ENCODE results near the gene TNK1. TPM values are rescaled to one million over a fixed set of nuclear protein-coding genes. Genes with fewer than 3 reads are reported as not detected.
"Not testable (repeated sequence)": the region's sequence is repeated elsewhere in the genome, so short reads cannot be mapped to it uniquely, and the experiment has no call there.

The TNK1 gene
- total and polyA plus RNA-seq, 2 experiments from 2014 or later: 8.4 to 8.9 TPM

DNA sequence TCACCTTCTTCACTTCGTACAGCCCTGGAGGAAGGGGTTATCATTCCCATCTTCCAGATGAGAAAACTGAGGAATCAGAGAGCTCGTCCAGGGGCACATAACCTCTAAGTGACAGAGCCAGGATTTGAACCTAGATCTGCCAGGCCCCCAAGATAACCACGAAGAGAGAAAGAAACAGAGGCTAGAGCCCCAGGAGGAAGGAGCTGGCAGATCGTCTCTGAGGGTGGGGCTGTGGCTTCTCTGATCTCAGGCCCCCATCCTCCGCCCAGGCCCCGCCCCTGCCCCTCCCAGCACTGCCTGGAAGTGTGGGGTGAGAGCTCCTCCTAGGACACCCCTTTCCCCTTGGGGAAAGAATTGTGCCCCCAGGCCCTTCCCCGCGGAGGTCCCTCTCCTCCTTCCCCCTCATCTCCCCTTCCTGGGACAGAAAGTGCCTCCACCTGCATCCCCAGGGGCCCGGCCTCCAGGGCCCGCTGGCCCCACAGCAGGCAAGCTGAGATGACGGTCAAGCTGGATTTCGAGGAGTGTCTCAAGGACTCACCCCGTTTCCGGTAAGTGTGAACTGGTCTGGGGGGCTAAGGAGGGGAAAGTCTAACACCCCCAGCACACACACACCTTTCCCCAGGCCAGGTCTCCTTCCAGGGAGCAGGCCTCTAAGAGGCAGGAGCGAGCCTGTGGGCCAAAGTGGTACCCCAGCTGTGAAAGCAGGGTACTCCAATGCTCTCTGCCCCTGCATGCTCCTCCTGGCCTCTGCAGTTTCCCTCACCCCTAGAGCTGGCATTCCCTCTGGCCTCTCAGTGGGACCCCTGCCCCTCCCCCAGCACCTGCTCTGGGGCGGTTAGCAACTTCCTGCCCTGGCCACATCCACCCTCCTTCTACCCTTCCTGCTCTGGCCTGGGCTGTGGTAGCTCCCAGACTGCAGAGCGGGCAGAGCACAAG is 44.4 kb upstream of the TNK1 start, which contains the start of gene ACAP1:
Gene ACAP1, plus strand, starts transcription at position 290 of the 936 bp plus-strand sequence. Its CDS starts 206 bp downstream, at position 496.
- H3K79me2 ChIP-seq: no peaks in the 10 kb centered on the region
- H2AFZ ChIP-seq: no peak within 1 kb of the TSS
- no peak within 1 kb of the TSS for H3K4me2 ChIP-seq
- TF ChIP-seq CTCF (IDR thresholded peaks at IDR 0.05; ENCODE audit: poor library complexity) (no peak), EZH2 (IDR thresholded peaks at IDR 0.05; ENCODE audit: borderline replicate concordance) (no peak), EZH2phosphoT487 (IDR thresholded peaks at IDR 0.05; ENCODE audit: low read depth, severe bottlenecking, unreplicated experiment) (no peak)
- no peaks in the 10 kb centered on the region for H4K20me1 ChIP-seq (ENCODE audit: insufficient read depth, poor library complexity, severe bottlenecking)
- H3K27ac ChIP-seq: no peak within 1 kb of the TSS
- H3K4me3 ChIP-seq: no peak within 1 kb of the TSS
- WGBS (ENCODE audit: low lambda C conversion rate, missing lambda C conversion rate): 65% methylated on average over 14 of the region's 17 CpGs
- H3K36me3 ChIP-seq (replicated peaks; ENCODE audit: insufficient read depth, low read depth): no peaks in the 10 kb centered on the region
- H3K4me1 ChIP-seq (ENCODE audit: insufficient read depth): no peaks in the 10 kb centered on the region
- no peaks in the 10 kb centered on the region for H3K9me3 ChIP-seq (ENCODE audit: low read depth)
- DNase-seq (ENCODE audit: low spot score): no peak
- H3K27me3 ChIP-seq: no peaks in the 10 kb centered on the region
- no peaks in the 10 kb centered on the region for H3K9me2 ChIP-seq (replicated peaks; ENCODE audit: insufficient read depth)

GRCh38 chr17:7337600-7337999 is 43.3 kb upstream of the TNK1 start:
- not testable (repeated sequence) for H3K79me2 ChIP-seq; H3K9me3 ChIP-seq (ENCODE audit: low read depth); H3K4me1 ChIP-seq (ENCODE audit: insufficient read depth); H3K4me2 ChIP-seq; DNase-seq (ENCODE audit: low spot score); H3K36me3 ChIP-seq (replicated peaks; ENCODE audit: insufficient read depth, low read depth); H3K9me2 ChIP-seq (replicated peaks; ENCODE audit: insufficient read depth); H3K27ac ChIP-seq; H3K27me3 ChIP-seq; H2AFZ ChIP-seq; H3K4me3 ChIP-seq; H4K20me1 ChIP-seq (ENCODE audit: insufficient read depth, poor library complexity, severe bottlenecking)
- 90% methylated on average over 7 of the region's 7 CpGs for WGBS (ENCODE audit: low lambda C conversion rate, missing lambda C conversion rate)

DNA sequence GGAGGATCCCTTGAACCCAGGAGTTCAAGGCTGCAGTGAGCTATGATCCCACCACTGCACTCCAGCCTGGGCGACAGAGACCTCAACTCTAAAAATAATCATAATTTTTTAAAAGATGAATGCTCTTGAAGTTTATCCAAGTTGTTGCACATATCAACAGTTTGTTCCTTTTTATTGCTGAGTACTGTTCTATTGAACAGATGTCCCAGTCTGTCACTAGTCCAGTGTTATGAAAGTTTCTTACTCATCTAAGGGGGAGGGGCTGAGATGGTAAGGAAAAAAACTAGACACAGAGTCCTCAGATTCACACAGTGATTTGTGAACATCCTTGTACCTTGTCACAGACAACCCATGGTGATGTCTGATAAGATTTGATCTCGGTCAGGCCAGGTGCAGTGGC is 40.7 kb upstream of the TNK1 start:
- Histone ChIP-seq H4K20me1 (ENCODE audit: insufficient read depth, poor library complexity, severe bottlenecking) (no peaks in the 10 kb centered on the region), H3K4me3 (no peak overlapping the region), H3K4me1 (ENCODE audit: insufficient read depth) (no peaks in the 10 kb centered on the region), H3K9me3 (ENCODE audit: low read depth) (no peaks in the 10 kb centered on the region), H3K4me2 (no peak overlapping the region), H2AFZ (no peak overlapping the region), H3K79me2 (no peaks in the 10 kb centered on the region), H3K36me3 (replicated peaks; ENCODE audit: insufficient read depth, low read depth) (no peaks in the 10 kb centered on the region), H3K9me2 (replicated peaks; ENCODE audit: insufficient read depth) (no peaks in the 10 kb centered on the region), H3K27ac (no peak overlapping the region), H3K27me3 (no peaks in the 10 kb centered on the region)
- DNase-seq (ENCODE audit: low spot score): no peak
- 82% methylated on average over 2 of the region's 2 CpGs for WGBS (ENCODE audit: low lambda C conversion rate, missing lambda C conversion rate)
- TF ChIP-seq EZH2 (IDR thresholded peaks at IDR 0.05; ENCODE audit: borderline replicate concordance) (no peak), CTCF (IDR thresholded peaks at IDR 0.05; ENCODE audit: poor library complexity) (no peak), EZH2phosphoT487 (IDR thresholded peaks at IDR 0.05; ENCODE audit: low read depth, severe bottlenecking, unreplicated experiment) (no peak)

GRCh38 chr17:7341842-7342241 is 39.0 kb upstream of the TNK1 start:
- 95% methylated on average over 13 of the region's 13 CpGs for WGBS (ENCODE audit: low lambda C conversion rate, missing lambda C conversion rate)
- no peak for DNase-seq (ENCODE audit: low spot score)
- TF ChIP-seq EZH2 (IDR thresholded peaks at IDR 0.05; ENCODE audit: borderline replicate concordance) (no peak), CTCF (IDR thresholded peaks at IDR 0.05; ENCODE audit: poor library complexity) (no peak), EZH2phosphoT487 (IDR thresholded peaks at IDR 0.05; ENCODE audit: low read depth, severe bottlenecking, unreplicated experiment) (no peak)

More at GRCh38 chr17:7341842-7342241, 39.0 kb upstream of the TNK1 start:
- Histone ChIP-seq H4K20me1 (ENCODE audit: insufficient read depth, poor library complexity, severe bottlenecking) (no peaks in the 10 kb centered on the region), H3K9me2 (replicated peaks; ENCODE audit: insufficient read depth) (no peaks in the 10 kb centered on the region), H3K27ac (no peak overlapping the region), H3K4me1 (ENCODE audit: insufficient read depth) (no peaks in the 10 kb centered on the region), H2AFZ (no peak overlapping the region), H3K4me3 (no peak overlapping the region), H3K27me3 (no peaks in the 10 kb centered on the region), H3K4me2 (no peak overlapping the region), H3K9me3 (ENCODE audit: low read depth) (no peaks in the 10 kb centered on the region), H3K36me3 (replicated peaks; ENCODE audit: insufficient read depth, low read depth) (no peaks in the 10 kb centered on the region), H3K79me2 (no peaks in the 10 kb centered on the region)
